Tibial nerve (tissue), 4 donors: ENCODE results near the gene ZNF622. TPM values are rescaled to one million over a fixed set of nuclear protein-coding genes. Genes with fewer than 3 reads are reported as not detected.
"Not testable (repeated sequence)": the region's sequence is repeated elsewhere in the genome, so short reads cannot be mapped to it uniquely, and the experiment has no call there.

Experiments
- DNase-seq, 2 donors: peaks; one replicate each; pipeline ENCODE4 v3.0.0-alpha.2; 2019; ENCODE audit warnings: low spot score in 2 of 2
- H3K27ac ChIP-seq, 4 donors: fragments of 200-600 bp; sonication (generic) in 3 of 4; one replicate each; pipeline ENCODE4 v1.5.1; 2017 to 2019; ENCODE audit warnings: mild to moderate bottlenecking in 1 of 4
- H3K27me3 ChIP-seq, 2 donors: fragments of 200-600 bp; sonication (generic) in 1 of 2; one replicate each; pipeline versions ENCODE4 v1.5.1 to v1.6.0; 2017 to 2019
- H3K36me3 ChIP-seq, 3 donors: fragments of 200-600 bp; sonication (generic); one replicate each; pipeline ENCODE4 v1.5.1; 2018 to 2019
- H3K4me1 ChIP-seq, 4 donors: fragments of 200-600 bp; sonication (generic) in 3 of 4; one replicate each; pipeline ENCODE4 v1.5.1; 2017 to 2019
- H3K4me3 ChIP-seq, 4 donors: fragments of 200-600 bp; sonication (generic) in 3 of 4; one replicate each; pipeline ENCODE4 v1.5.1; 2017 to 2019; ENCODE audit warnings: mild to moderate bottlenecking in 1 of 4, moderate library complexity in 1 of 4
- H3K9me3 ChIP-seq, 4 donors: fragments of 200-600 bp; sonication (generic) in 3 of 4; one replicate each; pipeline ENCODE4 v1.5.1; 2017 to 2019
- CTCF ChIP-seq, 5 experiments: fragments of 200-600 bp in 3 of 5; fragments of 450-650 bp in 2 of 5; sonication (generic) in 3 of 5; IDR thresholded peaks; one replicate each; pipeline ENCODE4 v1.5.1; 2016 to 2019; ENCODE audit warnings: antibody characterized with exemption in 5 of 5, mild to moderate bottlenecking in 3 of 5, moderate library complexity in 2 of 5
- EP300 ChIP-seq, 2 donors: sonication (generic); formaldehyde crosslinking; IDR thresholded peaks; one replicate each; pipeline ENCODE4 v1.6.1; 2017; ENCODE audit warnings: antibody characterized with exemption in 2 of 2, mild to moderate bottlenecking in 1 of 2
- POLR2A ChIP-seq, 2 donors: fragments of 450-650 bp; IDR thresholded peaks; one replicate each; pipeline ENCODE4 v1.6.1; 2017; ENCODE audit warnings: antibody characterized with exemption in 2 of 2, mild to moderate bottlenecking in 2 of 2, moderate library complexity in 2 of 2
- WGBS, 2 donors: methylation state at CpG; one replicate each; pipeline ENCODE4 v1.1.5; 2018; 5-methylcytosine and 5-hydroxymethylcytosine counted together
- total RNA-seq, 4 donors: library from RNA; depleted of rRNA; stranded (reverse); fragments of >200 nt; gene quantifications; one replicate each; pipeline ENCODE4 v1.1.0, GENCODE V29; 2016

Gene ZNF622
- total RNA-seq, 4 donors from 2014 or later, result 16.6 to 26.4 (median 23.8) TPM

DNA sequence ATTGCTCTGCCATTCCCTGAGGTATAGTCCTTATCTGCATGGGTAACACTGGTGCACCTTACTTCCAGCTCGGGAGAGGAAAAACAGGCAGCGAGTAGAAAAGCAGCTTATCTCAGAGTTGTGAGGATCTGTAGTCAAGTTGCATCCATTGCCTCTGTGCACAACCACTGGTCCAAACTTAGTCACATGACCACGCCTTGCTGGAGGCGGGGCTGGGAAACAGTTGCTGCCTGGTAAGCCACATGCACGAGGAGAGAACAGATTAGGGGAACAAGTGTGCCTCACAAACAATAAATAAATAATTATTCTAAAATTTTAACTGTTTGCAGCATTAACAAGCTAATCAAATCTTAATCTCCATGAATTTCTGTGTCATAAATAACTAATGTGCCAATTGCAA is 18.6 kb downstream of the ZNF622 start:
- Histone ChIP-seq H3K4me3 (no peak overlapping the region), H3K36me3 (peaks cover 0 to 60% (median 20%) of the 10 kb centered on the region in 3 donors), H3K27ac (no peak overlapping the region), H3K9me3 (no peaks in the 10 kb centered on the region), H3K27me3 (no peaks in the 10 kb centered on the region), H3K4me1 (no peaks in the 10 kb centered on the region)
- TF ChIP-seq CTCF (IDR thresholded peaks at IDR 0.05) (no peak), POLR2A (IDR thresholded peaks at IDR 0.05) (no peak), EP300 (IDR thresholded peaks at IDR 0.05) (no peak)
- no peak for DNase-seq
- 81 to 82% methylated on average over 5 of the region's 5 CpGs for WGBS, 2 donors

DNA sequence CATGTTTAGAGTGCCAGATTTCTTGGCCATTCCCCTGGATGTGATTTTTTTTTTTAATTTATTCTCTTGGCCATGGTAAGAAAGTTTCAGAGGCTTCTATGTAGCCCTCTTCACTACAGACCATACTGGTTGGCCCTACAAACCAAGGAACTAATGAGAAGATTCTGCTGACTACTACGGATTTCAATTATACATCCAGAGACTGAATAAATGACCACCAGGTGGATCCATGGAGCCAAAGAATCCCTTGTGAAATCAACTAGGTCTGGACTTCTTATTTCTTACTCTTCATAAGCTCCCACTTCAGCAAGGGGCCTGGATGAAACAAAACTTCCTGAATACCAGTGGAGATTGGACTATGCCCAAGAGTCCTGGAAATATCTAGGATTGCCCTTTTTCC is 27.6 kb downstream of the ZNF622 start:
- Histone ChIP-seq H3K9me3 (no peaks in the 10 kb centered on the region), H3K4me3 (no peak overlapping the region), H3K4me1 (no peaks in the 10 kb centered on the region), H3K27ac (no peak overlapping the region), H3K36me3 (no peaks in the 10 kb centered on the region), H3K27me3 (no peaks in the 10 kb centered on the region)
- no peak for TF ChIP-seq POLR2A (IDR thresholded peaks at IDR 0.05)
- no peak for TF ChIP-seq CTCF (IDR thresholded peaks at IDR 0.05)
- no peak for TF ChIP-seq EP300 (IDR thresholded peaks at IDR 0.05)
- WGBS, 2 donors, result 62 to 67% methylated on average over 1 of the region's 1 CpG
- DNase-seq, result no peak

DNA sequence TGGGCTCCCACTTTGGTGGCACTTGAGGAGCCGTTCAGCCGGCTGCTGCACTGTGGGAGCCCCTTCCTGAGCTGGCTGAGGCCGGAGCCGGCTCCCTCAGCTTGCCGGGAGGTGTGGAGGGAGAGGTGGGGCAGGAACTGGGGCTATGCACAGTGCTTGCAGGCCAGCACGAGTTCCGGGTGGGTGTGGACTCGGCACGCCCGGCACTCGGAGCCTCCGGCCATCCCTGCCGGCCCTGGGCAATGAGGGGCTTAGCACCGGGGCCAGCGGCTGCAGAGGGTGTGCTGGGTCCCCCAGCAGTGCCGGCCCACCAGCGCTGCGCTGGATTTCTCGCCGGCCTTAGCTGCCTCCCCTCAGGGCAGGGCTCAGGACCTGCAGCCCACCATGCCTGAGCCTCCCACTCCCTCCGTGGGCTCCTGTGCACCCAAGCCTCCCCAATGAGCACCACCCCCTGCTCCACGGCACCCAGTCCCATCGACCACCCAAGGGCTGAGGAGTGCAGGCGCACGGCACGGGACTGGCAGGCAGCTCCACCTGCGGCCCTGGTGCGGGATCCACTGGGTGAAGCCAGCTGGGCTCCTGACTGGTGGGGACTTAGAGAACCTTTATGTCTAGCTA is 29.4 kb downstream of the ZNF622 start:
- H3K9me3 ChIP-seq, H3K27ac ChIP-seq, H3K27me3 ChIP-seq, H3K4me1 ChIP-seq, H3K36me3 ChIP-seq, DNase-seq, H3K4me3 ChIP-seq: not testable (repeated sequence)
- 86 to 91% methylated on average over 15 to 27 of the region's 28 CpGs for WGBS, 2 donors

DNA sequence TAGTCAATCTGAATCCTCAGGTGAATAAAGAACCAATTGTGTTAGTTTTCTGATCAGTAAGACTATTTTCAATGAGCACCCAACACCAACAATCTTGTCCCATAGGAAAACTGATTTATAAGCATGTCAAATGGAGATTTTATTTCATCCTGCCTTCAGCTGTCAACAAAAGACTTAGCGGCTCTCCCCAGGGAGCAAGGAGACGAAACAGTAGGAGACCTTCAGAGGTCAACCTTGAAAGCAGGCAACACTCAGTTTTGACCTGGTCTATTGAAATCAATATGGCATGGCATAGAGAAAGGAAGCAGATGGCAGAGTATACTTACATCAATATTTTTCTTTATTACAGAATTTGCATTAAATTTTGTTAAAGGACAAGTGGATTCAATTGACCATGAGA is 34.1 kb downstream of the ZNF622 start:
- no peak for DNase-seq
- Histone ChIP-seq H3K9me3 (no peaks in the 10 kb centered on the region), H3K27me3 (no peaks in the 10 kb centered on the region), H3K4me1 (no peaks in the 10 kb centered on the region), H3K27ac (no peak overlapping the region), H3K4me3 (no peak overlapping the region), H3K36me3 (no peaks in the 10 kb centered on the region)
- 49 to 55% methylated on average over 2 of the region's 2 CpGs for WGBS, 2 donors
- TF ChIP-seq EP300 (IDR thresholded peaks at IDR 0.05), result no peak

- Histone ChIP-seq H3K9me3 (no peaks in the 10 kb centered on the region), H3K4me1 (no peaks in the 10 kb centered on the region), H3K27me3 (no peaks in the 10 kb centered on the region), H3K36me3 (no peaks in the 10 kb centered on the region), H3K27ac (no peak overlapping the region), H3K4me3 (no peak overlapping the region)
- no peak for DNase-seq
- WGBS, 2 donors, result 86% methylated on average over 7 of the region's 7 CpGs
- TF ChIP-seq EP300 (IDR thresholded peaks at IDR 0.05), result no peak
These were observed 35.1 kb downstream of the ZNF622 start for GRCh38 chr5:16430349-16431089.

- 81 to 82% methylated on average over 4 of the region's 4 CpGs for WGBS, 2 donors
- Histone ChIP-seq H3K36me3 (no peaks in the 10 kb centered on the region), H3K4me1 (no peaks in the 10 kb centered on the region), H3K27me3 (no peaks in the 10 kb centered on the region), H3K27ac (no peak overlapping the region), H3K4me3 (no peak overlapping the region), H3K9me3 (no peaks in the 10 kb centered on the region)
- TF ChIP-seq POLR2A (IDR thresholded peaks at IDR 0.05), result no peak
- DNase-seq, result no peak
These were observed 37.2 kb downstream of the ZNF622 start for GRCh38 chr5:16428359-16428758.

DNA sequence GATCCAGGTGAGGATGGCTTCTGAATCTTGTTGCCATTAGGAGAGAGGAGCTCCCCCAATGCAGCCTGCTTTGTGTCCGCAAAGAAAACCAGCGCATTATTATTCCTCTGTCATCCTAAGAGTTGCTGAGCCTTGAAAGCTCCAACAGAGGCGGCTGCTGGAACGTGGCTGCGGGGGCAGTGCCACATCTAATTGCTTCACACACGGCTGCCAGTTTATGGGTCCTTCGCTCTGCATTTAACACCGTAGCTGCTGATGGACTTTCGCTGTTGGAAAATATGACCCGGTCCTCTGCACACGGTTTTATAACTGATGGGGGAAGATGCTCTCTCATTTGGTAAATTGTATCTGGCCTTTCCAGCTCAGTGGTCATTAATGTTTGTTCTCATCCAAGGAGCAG is 38.0 kb downstream of the ZNF622 start:
- 35 to 37% methylated on average over 11 of the region's 11 CpGs for WGBS, 2 donors

More for the DNA sequence above, 38.0 kb downstream of the ZNF622 start:
- no peaks in the 10 kb centered on the region for H3K27me3 ChIP-seq
- TF ChIP-seq EP300 (IDR thresholded peaks at IDR 0.05) (no peak), POLR2A (IDR thresholded peaks at IDR 0.05) (no peak), CTCF (IDR thresholded peaks at IDR 0.05) (no peak)
- DNase-seq, result no peak
- H3K9me3 ChIP-seq, result no peaks in the 10 kb centered on the region
- H3K4me3 ChIP-seq, result no peak overlapping the region
- H3K27ac ChIP-seq, result no peak overlapping the region
- H3K4me1 ChIP-seq, result no peaks in the 10 kb centered on the region
- no peaks in the 10 kb centered on the region for H3K36me3 ChIP-seq
